ENCODE measurements around the gene GALNT7. TPM values are rescaled to one million over a fixed set of nuclear protein-coding genes. Genes with fewer than 3 reads are reported as not detected.

Gene GALNT7
- total and polyA plus RNA-seq, 7 donors, result 0.69 to 3.2 (median 1.6) TPM

GRCh38 chr4:173151496-173151895 is 17.1 kb upstream of the GALNT7 start:
- Histone ChIP-seq H3K4me1 (no peaks in the 10 kb centered on the region), H3K27ac (no peak overlapping the region), H3K4me3 (no peak overlapping the region), H3K9me3 (no peaks in the 10 kb centered on the region), H3K36me3 (ENCODE audit: insufficient read depth in 1 of 2, low read depth in 1 of 2) (no peaks in the 10 kb centered on the region), H3K27me3 (ENCODE audit: insufficient read depth in 3 of 3, low read length in 2 of 3) (no peaks in the 10 kb centered on the region)
- ATAC-seq (no peak), DNase-seq (no peak)
- TF ChIP-seq CTCF (IDR thresholded peaks at IDR 0.05), result no peak
- WGBS, 3 donors, result 64 to 81% (median 70%) methylated on average over 2 of the region's 2 CpGs
- intact Hi-C loops (cut with DNase I), result no loop called here

GRCh38 chr4:173152104-173152503 is 16.5 kb upstream of the GALNT7 start:
- intact Hi-C loops (cut with DNase I), result no loop called here
- H3K4me1 ChIP-seq, result no peaks in the 10 kb centered on the region
- no peaks in the 10 kb centered on the region for H3K9me3 ChIP-seq
- 93 to 97% (median 95%) methylated on average over 6 of the region's 6 CpGs for WGBS, 3 donors
- TF ChIP-seq CTCF (IDR thresholded peaks at IDR 0.05), result no peak
- no peaks in the 10 kb centered on the region for H3K36me3 ChIP-seq (ENCODE audit: insufficient read depth in 1 of 2, low read depth in 1 of 2)
- ATAC-seq (no peak), DNase-seq (no peak)
- no peak overlapping the region for H3K27ac ChIP-seq
- H3K4me3 ChIP-seq, result no peak overlapping the region
- no peaks in the 10 kb centered on the region for H3K27me3 ChIP-seq (ENCODE audit: insufficient read depth in 3 of 3, low read length in 2 of 3)

GRCh38 chr4:173153445-173153844 is 15.2 kb upstream of the GALNT7 start:
- 89 to 96% (median 89%) methylated on average over 2 of the region's 2 CpGs for WGBS, 3 donors
- DNase-seq (no peak), ATAC-seq (no peak)

GRCh38 chr4:173159791-173160190 is 8.8 kb upstream of the GALNT7 start:
- Histone ChIP-seq H3K4me1 (no peaks in the 10 kb centered on the region), H3K27ac (no peak overlapping the region), H3K27me3 (ENCODE audit: insufficient read depth in 3 of 3, low read length in 2 of 3) (no peaks in the 10 kb centered on the region), H3K36me3 (ENCODE audit: insufficient read depth in 1 of 2, low read depth in 1 of 2) (no peaks in the 10 kb centered on the region), H3K9me3 (no peaks in the 10 kb centered on the region), H3K4me3 (no peak overlapping the region)
- ATAC-seq (no peak), DNase-seq (no peak)
- intact Hi-C loops (cut with DNase I), result no loop called here
- no peak for TF ChIP-seq CTCF (IDR thresholded peaks at IDR 0.05)

More at GRCh38 chr4:173153445-173153844, 15.2 kb upstream of the GALNT7 start:
- no peak for TF ChIP-seq CTCF (IDR thresholded peaks at IDR 0.05)
- Histone ChIP-seq H3K9me3 (no peaks in the 10 kb centered on the region), H3K27me3 (ENCODE audit: insufficient read depth in 3 of 3, low read length in 2 of 3) (no peaks in the 10 kb centered on the region), H3K4me1 (no peaks in the 10 kb centered on the region), H3K36me3 (ENCODE audit: insufficient read depth in 1 of 2, low read depth in 1 of 2) (no peaks in the 10 kb centered on the region), H3K4me3 (no peak overlapping the region), H3K27ac (no peak overlapping the region)
- intact Hi-C loops (cut with DNase I), result no loop called here

- 89 to 98% (median 89%) methylated on average over 2 of the region's 2 CpGs for WGBS, 3 donors
- intact Hi-C loops (cut with DNase I), result no loop called here
- no peak overlapping the region for H3K27ac ChIP-seq
Observed at GRCh38 chr4:173160871-173161270, 7.7 kb upstream of the GALNT7 start.

More at GRCh38 chr4:173160871-173161270, 7.7 kb upstream of the GALNT7 start:
- Histone ChIP-seq H3K4me1 (no peaks in the 10 kb centered on the region), H3K36me3 (ENCODE audit: insufficient read depth in 1 of 2, low read depth in 1 of 2) (no peaks in the 10 kb centered on the region), H3K4me3 (no peak overlapping the region), H3K9me3 (no peaks in the 10 kb centered on the region), H3K27me3 (ENCODE audit: insufficient read depth in 3 of 3, low read length in 2 of 3) (no peaks in the 10 kb centered on the region)
- DNase-seq, result no peak
- no peak for ATAC-seq
- TF ChIP-seq CTCF (IDR thresholded peaks at IDR 0.05), result no peak

Data from psoas muscle (tissue), 8 donors.